GM06990 (cell line): Measurements from ENCODE around the gene FERMT1.

Experiments
- DNase-seq: peaks from one replicate; pipeline ENCODE4 v3.0.0-alpha.2; 2011; ENCODE audit not compliant: insufficient read length; ENCODE audit errors: extremely low read depth
- H3K27me3 ChIP-seq: replicated peaks from 2 replicates; pipeline ENCODE4 v1.6.0; 2011; ENCODE audit warnings: low read length; ENCODE audit not compliant: control insufficient read depth, insufficient read depth
- H3K36me3 ChIP-seq: 2 replicates; pipeline ENCODE4 v1.5.1; 2011; ENCODE audit warnings: low read length; ENCODE audit not compliant: control insufficient read depth, insufficient read depth
- H3K4me3 ChIP-seq: replicated peaks from 2 replicates; pipeline ENCODE4 v1.5.1; 2011; ENCODE audit warnings: low read depth, mild to moderate bottlenecking, control low read depth, low read length
- TF ChIP-seq, protein P1 (sequence below): IDR thresholded peaks from 2 replicates; pipeline ENCODE4 v1.5.1; 2011; ENCODE audit warnings: low read length, control low read depth, mild to moderate bottlenecking, inconsistent platforms; ENCODE audit not compliant: insufficient read depth, poor library complexity, severe bottlenecking

Gene FERMT1

DNA sequence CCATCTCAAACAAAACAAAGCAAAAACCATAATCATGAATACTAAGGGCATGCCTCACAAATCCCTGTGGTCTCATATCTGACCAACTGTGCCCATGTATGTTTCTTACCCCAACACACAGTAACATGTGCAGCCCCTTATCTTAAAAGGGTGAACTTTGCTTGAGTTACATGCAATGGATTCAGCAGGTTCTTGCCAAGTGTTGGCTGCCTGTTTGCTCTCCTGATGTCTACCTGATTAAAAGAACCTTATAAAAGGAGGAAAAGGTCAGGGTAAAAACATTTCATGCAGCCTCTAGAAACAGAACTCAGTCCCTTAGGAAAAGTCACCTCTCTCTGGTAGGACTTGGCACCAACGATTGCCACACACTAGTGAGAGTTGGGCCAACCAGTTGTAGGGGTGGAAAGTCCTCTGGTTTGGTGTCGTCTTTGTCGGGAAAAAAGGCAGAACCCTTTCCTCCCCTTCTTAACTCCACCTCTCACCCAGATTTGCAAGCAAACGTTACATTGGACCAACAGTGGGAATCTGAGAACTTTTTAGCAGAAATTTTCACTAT, 55.0 kb downstream of the FERMT1 start:
- TF ChIP-seq, protein P1, sequence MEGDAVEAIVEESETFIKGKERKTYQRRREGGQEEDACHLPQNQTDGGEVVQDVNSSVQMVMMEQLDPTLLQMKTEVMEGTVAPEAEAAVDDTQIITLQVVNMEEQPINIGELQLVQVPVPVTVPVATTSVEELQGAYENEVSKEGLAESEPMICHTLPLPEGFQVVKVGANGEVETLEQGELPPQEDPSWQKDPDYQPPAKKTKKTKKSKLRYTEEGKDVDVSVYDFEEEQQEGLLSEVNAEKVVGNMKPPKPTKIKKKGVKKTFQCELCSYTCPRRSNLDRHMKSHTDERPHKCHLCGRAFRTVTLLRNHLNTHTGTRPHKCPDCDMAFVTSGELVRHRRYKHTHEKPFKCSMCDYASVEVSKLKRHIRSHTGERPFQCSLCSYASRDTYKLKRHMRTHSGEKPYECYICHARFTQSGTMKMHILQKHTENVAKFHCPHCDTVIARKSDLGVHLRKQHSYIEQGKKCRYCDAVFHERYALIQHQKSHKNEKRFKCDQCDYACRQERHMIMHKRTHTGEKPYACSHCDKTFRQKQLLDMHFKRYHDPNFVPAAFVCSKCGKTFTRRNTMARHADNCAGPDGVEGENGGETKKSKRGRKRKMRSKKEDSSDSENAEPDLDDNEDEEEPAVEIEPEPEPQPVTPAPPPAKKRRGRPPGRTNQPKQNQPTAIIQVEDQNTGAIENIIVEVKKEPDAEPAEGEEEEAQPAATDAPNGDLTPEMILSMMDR: no peak
- H3K36me3 ChIP-seq: no peaks in the 10 kb centered on the region
- no peak overlapping the region for H3K4me3 ChIP-seq

DNA sequence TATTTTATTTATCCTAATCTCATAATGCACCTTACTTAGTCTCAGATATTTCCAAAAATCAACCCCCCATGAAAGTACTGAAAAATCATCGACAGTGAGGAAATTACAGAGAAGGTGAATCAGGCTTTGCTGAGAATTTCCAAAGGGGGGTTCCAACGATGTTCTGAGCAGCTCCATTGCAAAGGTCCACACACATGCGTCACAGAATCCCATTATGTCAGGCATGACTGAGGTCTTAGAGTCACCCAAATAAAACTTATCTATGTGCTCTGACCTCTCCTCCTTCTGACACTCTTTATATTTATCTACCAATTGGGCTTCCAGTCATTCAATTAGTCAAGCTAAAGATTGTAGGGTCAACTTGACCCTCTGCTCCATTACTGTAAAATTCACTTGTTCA, 56.2 kb downstream of the FERMT1 start:
- Histone ChIP-seq H3K4me3 (no peak overlapping the region), H3K27me3 (no peaks in the 10 kb centered on the region; the same call in 1 of the 2 replicates), H3K36me3 (no peaks in the 10 kb centered on the region)
- DNase-seq: no peak
- TF ChIP-seq, protein P1: no peak

More for the DNA sequence above, 55.0 kb downstream of the FERMT1 start:
- H3K27me3 ChIP-seq: no peaks in the 10 kb centered on the region; the same call in 1 of the 2 replicates
- no peak for DNase-seq

DNA sequence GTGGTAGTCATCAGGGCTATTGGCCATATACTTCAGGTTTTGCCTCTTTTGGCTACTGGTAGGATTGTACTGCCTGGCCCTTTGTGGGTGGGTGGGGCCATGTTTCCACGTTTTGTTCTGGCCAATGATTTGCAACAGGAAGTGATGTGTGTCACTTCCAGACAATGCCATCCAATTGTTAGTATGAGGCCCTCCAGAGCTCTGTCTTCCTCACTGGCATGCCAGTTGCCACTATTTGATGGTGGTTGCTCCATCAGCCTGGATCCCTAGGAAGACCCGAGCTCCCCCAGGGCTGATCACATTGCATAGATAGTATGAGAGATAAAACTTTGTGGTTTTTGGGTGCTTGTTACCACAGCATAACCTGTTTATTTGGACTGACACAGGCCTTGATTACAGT, 61.3 kb downstream of the FERMT1 start:
- H3K27me3 ChIP-seq: no peaks in the 10 kb centered on the region
- no peak overlapping the region for H3K4me3 ChIP-seq
- no peak for DNase-seq
- no peaks in the 10 kb centered on the region for H3K36me3 ChIP-seq
- TF ChIP-seq, protein P1: no peak

DNA sequence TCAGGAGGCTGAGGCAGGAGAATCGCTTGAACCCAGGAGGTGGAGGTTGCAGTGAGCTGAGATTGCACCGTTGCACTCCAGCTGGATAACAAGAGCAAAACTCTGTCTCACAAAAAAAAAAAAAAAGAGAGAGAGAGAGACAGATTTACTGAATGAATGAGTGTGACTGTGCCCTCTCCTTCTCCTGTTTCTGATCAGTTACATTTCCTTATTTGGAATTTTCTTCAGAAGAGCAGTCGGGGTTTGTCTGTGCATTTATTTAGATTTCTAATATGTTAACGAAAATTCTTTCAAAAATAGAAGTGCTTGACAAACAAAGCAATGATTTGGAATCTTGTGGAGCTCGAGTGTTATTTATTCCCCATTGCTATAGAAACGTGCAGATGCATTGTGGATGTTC, 62.6 kb downstream of the FERMT1 start:
- H3K36me3 ChIP-seq: no peaks in the 10 kb centered on the region
- no peaks in the 10 kb centered on the region for H3K27me3 ChIP-seq
- DNase-seq: no peak
- no peak overlapping the region for H3K4me3 ChIP-seq
- TF ChIP-seq, protein P1: no peak

DNA sequence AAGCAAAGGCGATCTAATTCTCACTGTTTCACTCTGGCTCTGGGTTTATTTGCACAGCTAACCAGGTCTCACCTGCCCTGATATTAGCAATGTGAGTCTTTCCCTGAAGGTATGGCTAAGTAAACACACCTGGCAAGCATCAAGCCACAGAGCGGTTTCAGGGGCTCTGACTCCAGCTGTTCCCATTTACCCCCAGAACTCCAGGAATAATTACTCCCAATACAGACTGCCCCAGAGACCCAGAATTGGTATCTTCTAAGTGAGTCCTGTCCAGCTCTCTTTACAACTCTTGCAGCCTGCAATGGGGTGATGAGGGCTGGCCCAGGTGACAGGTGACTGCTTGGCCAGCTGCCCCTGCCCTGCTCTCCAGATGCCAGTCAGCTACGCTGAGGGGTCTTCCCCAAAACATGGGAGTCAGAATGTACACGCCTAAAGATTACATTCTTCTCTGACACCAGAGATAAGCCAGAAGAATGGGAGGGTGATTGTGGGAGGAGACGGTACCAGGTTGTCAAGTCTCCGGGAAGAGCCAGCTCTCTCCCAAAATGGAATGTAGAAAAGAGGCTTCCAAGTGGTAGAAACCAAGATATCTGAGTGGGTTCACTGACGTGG, 64.0 kb downstream of the FERMT1 start:
- Histone ChIP-seq H3K27me3 (no peaks in the 10 kb centered on the region), H3K36me3 (no peaks in the 10 kb centered on the region), H3K4me3 (no peak overlapping the region)
- no peak for DNase-seq
- TF ChIP-seq, protein P1: no peak
